ENCODE measurements around the gene UHRF1. TPM values are rescaled to one million over a fixed set of nuclear protein-coding genes. Genes with fewer than 3 reads are reported as not detected.

The UHRF1 gene
- polyA plus RNA-seq, 1 donor (not counting 4 experiments of a cell fraction or from before 2014, with no cell fraction given) = 9.7 TPM

DNA sequence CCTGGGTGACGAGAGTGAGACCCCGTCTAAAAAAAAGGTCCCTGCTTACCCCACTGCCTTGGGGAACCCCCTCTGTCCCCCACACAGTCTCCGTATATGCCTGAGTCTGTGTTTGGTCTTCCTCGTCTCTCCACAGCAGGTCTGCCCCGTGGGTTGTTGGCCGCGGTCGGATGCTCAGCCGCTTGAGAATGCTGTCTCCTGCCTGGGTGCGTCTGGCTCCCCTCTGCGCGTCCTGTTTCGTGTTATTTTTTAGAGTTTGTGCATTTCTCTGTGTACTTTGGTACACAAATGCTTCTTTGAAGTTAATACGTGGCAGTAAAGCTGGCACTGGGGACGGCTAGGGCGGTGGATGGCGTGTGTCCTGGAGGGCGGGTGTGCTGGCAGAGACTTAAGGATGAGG lies 94.5 kb downstream of the UHRF1 start:
- peaks cover 59% of the 10 kb centered on the region for H3K79me2 ChIP-seq (ENCODE audit: control insufficient read depth, insufficient read depth, low read length)
- TF ChIP-seq EZH2 (IDR thresholded peaks at IDR 0.05; ENCODE audit: low read length) (no peak), CTCF (optimal IDR thresholded peaks at IDR 0.05 in 1 of 3, IDR thresholded peaks at IDR 0.05 in 1 of 3, conservative IDR thresholded peaks at IDR 0.05 in 1 of 3; ENCODE audit: extremely low read depth in 1 of 3, insufficient read depth in 2 of 3, low read length in 3 of 3) (no peak)
- H3K4me2 ChIP-seq (ENCODE audit: control insufficient read depth, extremely low read depth, insufficient read depth, low read depth, low read length) = no peak overlapping the region
- dilution Hi-C loops (cut with MboI; ENCODE audit: extremely low pct_ligation_motif_present, low sequenced_read_pairs) = no loop called here
- H3K27me3 ChIP-seq (ENCODE audit: control insufficient read depth, extremely low read depth, insufficient read depth, low read length) = no peaks in the 10 kb centered on the region
- peaks cover 14% of the 10 kb centered on the region for H4K20me1 ChIP-seq (ENCODE audit: control insufficient read depth, extremely low read depth, insufficient read depth, low read length)
- H3K9ac ChIP-seq (ENCODE audit: control insufficient read depth, extremely low read depth, insufficient read depth, low read length) = no peak overlapping the region
- H3K36me3 ChIP-seq (ENCODE audit: control insufficient read depth in 2 of 2, extremely low read depth in 1 of 2, insufficient read depth in 2 of 2, low read length in 2 of 2) = peaks cover 0 to 1% of the 10 kb centered on the region in 2 experiments
- FAIRE-seq = no peak
- no peak overlapping the region for H3K4me3 ChIP-seq (ENCODE audit: control insufficient read depth in 2 of 3, extremely low read depth in 1 of 3, insufficient read depth in 2 of 3, low read depth in 1 of 3, low read length in 3 of 3)
- H3K27ac ChIP-seq (ENCODE audit: control insufficient read depth, insufficient read depth, low read length) = no peak overlapping the region
- peaks cover 5% of the 10 kb centered on the region for H3K4me1 ChIP-seq (ENCODE audit: control insufficient read depth, extremely low read depth, insufficient read depth, low read length)
- no peak overlapping the region for H2AFZ ChIP-seq (ENCODE audit: control insufficient read depth, low read length)
- no peaks in the 10 kb centered on the region for H3K9me1 ChIP-seq (ENCODE audit: control insufficient read depth, extremely low read depth, insufficient read depth, low read length)
- H3K9me3 ChIP-seq (ENCODE audit: control insufficient read depth, low read depth, low read length) = no peaks in the 10 kb centered on the region
- DNase-seq (ENCODE audit: low read depth, low spot score) = no peak

- no peak overlapping the region for H2AFZ ChIP-seq (ENCODE audit: control insufficient read depth, low read length)
- H3K27ac ChIP-seq (ENCODE audit: control insufficient read depth, insufficient read depth, low read length) = no peak overlapping the region
- FAIRE-seq (no peak), DNase-seq (ENCODE audit: low read depth, low spot score) (no peak)
- H3K27me3 ChIP-seq (ENCODE audit: control insufficient read depth, extremely low read depth, insufficient read depth, low read length) = no peaks in the 10 kb centered on the region
- H4K20me1 ChIP-seq (ENCODE audit: control insufficient read depth, extremely low read depth, insufficient read depth, low read length) = peaks cover 17% of the 10 kb centered on the region
- TF ChIP-seq CTCF (optimal IDR thresholded peaks at IDR 0.05 in 1 of 3, IDR thresholded peaks at IDR 0.05 in 1 of 3, conservative IDR thresholded peaks at IDR 0.05 in 1 of 3; ENCODE audit: extremely low read depth in 1 of 3, insufficient read depth in 2 of 3, low read length in 3 of 3) (no peak), EZH2 (IDR thresholded peaks at IDR 0.05; ENCODE audit: low read length) (no peak)
- peaks cover 63% of the 10 kb centered on the region for H3K79me2 ChIP-seq (ENCODE audit: control insufficient read depth, insufficient read depth, low read length)
- no peaks in the 10 kb centered on the region for H3K9me1 ChIP-seq (ENCODE audit: control insufficient read depth, extremely low read depth, insufficient read depth, low read length)
- no peaks in the 10 kb centered on the region for H3K9me3 ChIP-seq (ENCODE audit: control insufficient read depth, low read depth, low read length)
- dilution Hi-C loops (cut with MboI; ENCODE audit: extremely low pct_ligation_motif_present, low sequenced_read_pairs) = no loop called here
- H3K4me1 ChIP-seq (ENCODE audit: control insufficient read depth, extremely low read depth, insufficient read depth, low read length) = peaks cover 5% of the 10 kb centered on the region
- no peak overlapping the region for H3K4me3 ChIP-seq (ENCODE audit: control insufficient read depth in 2 of 3, extremely low read depth in 1 of 3, insufficient read depth in 2 of 3, low read depth in 1 of 3, low read length in 3 of 3)
- no peak overlapping the region for H3K4me2 ChIP-seq (ENCODE audit: control insufficient read depth, extremely low read depth, insufficient read depth, low read depth, low read length)
- H3K36me3 ChIP-seq (ENCODE audit: control insufficient read depth in 2 of 2, extremely low read depth in 1 of 2, insufficient read depth in 2 of 2, low read length in 2 of 2) = peaks cover 0 to 1% of the 10 kb centered on the region in 2 experiments
- no peak overlapping the region for H3K9ac ChIP-seq (ENCODE audit: control insufficient read depth, extremely low read depth, insufficient read depth, low read length)
Observed at GRCh38 chr19:5005096-5005495, 95.8 kb downstream of the UHRF1 start.

Data from keratinocyte (primary cell).